Activated T-helper 1 cell treated with anti-CD3 and anti-CD28 coated beads, Interleukin-12 subunit alpha, Interleukin-12 subunit beta, Interleukin-2, Interleukin-4 antibody, amounts not matched to agents 30 ng/mL and 10 ng/mL and 1 ng/mL, durations not matched to agents 14 hours and 24 hours and 36 hours (primary cell): ENCODE results near the gene ERCC1. TPM values are rescaled to one million over a fixed set of nuclear protein-coding genes. Genes with fewer than 3 reads are reported as not detected.
A peak's percentile ranks its signal among the peaks of the same experiment; 100 is the strongest.

Experiments
- DNase-seq: peaks from one replicate; pipeline ENCODE4 v3.0.0; 2021; ENCODE audit warnings: low spot score
- H3K27ac Mint-ChIP-seq: one replicate; pipeline ENCODE4 v1.8.0; 2021; ENCODE audit warnings: mild to moderate bottlenecking, mixed read lengths
- H3K27me3 Mint-ChIP-seq: one replicate; pipeline ENCODE4 v1.8.0; 2022; ENCODE audit warnings: mild to moderate bottlenecking, moderate library complexity, mixed read lengths; ENCODE audit not compliant: insufficient read depth
- H3K36me3 Mint-ChIP-seq: one replicate; pipeline ENCODE4 v1.8.0; 2021; ENCODE audit warnings: low read depth, mixed read lengths
- H3K4me1 Mint-ChIP-seq: one replicate; pipeline ENCODE4 v1.8.0; 2021; ENCODE audit warnings: low read depth, mixed read lengths
- H3K4me3 Mint-ChIP-seq: one replicate; pipeline ENCODE4 v1.8.0; 2021; ENCODE audit warnings: mild to moderate bottlenecking, moderate library complexity, mixed read lengths
- H3K9me3 Mint-ChIP-seq: one replicate; pipeline ENCODE4 v1.8.0; 2021; ENCODE audit warnings: mixed read lengths
- intact Hi-C: fragments of 100-400 bp; cut with micrococcal nuclease; formaldehyde crosslinking; loops from one replicate; pipeline ENCODE4 v1.15.1; 2024
- total RNA-seq: library from RNA; stranded (reverse); gene quantifications from 2 replicates; pipeline ENCODE4 v1.2.3, GENCODE V29; 2022

ERCC1 gene
- total RNA-seq, 1 donor from 2014 or later: 143 TPM

- intact Hi-C loops: no loop called here
- Mint-ChIP-seq H3K36me3 (peaks cover 2% of the 10 kb centered on the region), H3K4me1 (peaks cover 37% of the 10 kb centered on the region), H3K4me3 (peak overlapping the region; percentile 67), H3K27ac (peak overlapping the region; percentile 68), H3K9me3 (no peaks in the 10 kb centered on the region), H3K27me3 (peaks cover 7% of the 10 kb centered on the region)
- DNase-seq: no peak
Measured at GRCh38 chr19:45448887-45449299, 25.2 kb upstream of the ERCC1 start.

GRCh38 chr19:45448425-45448756 is 24.7 kb upstream of the ERCC1 start:
- Mint-ChIP-seq H3K27me3 (peaks cover 4% of the 10 kb centered on the region), H3K36me3 (peaks cover 2% of the 10 kb centered on the region), H3K27ac (peak overlapping the region; percentile 42), H3K9me3 (no peaks in the 10 kb centered on the region), H3K4me3 (peak overlapping the region; percentile 45), H3K4me1 (peaks cover 42% of the 10 kb centered on the region)
- intact Hi-C loops: no loop called here
- no peak for DNase-seq

GRCh38 chr19:45446944-45447343 is 23.2 kb upstream of the ERCC1 start:
- Mint-ChIP-seq H3K4me1 (peaks cover 49% of the 10 kb centered on the region), H3K27me3 (peaks cover 4% of the 10 kb centered on the region), H3K36me3 (peaks cover 4% of the 10 kb centered on the region), H3K9me3 (no peaks in the 10 kb centered on the region), H3K4me3 (no peak overlapping the region), H3K27ac (no peak overlapping the region)
- intact Hi-C loops: no loop called here
- DNase-seq: no peak

GRCh38 chr19:45446295-45446694 is 22.6 kb upstream of the ERCC1 start:
- no peak for DNase-seq
- Mint-ChIP-seq H3K27ac (peak overlapping the region; percentile 55), H3K27me3 (peaks cover under 1% of the 10 kb centered on the region), H3K4me1 (peaks cover 42% of the 10 kb centered on the region), H3K36me3 (peaks cover 4% of the 10 kb centered on the region), H3K4me3 (no peak overlapping the region), H3K9me3 (no peaks in the 10 kb centered on the region)
- intact Hi-C loops: no loop called here

GRCh38 chr19:45445139-45445538 is 21.4 kb upstream of the ERCC1 start:
- intact Hi-C loops: no loop called here
- no peak for DNase-seq
- Mint-ChIP-seq H3K27ac (peak overlapping the region; percentile 63), H3K9me3 (no peaks in the 10 kb centered on the region), H3K4me3 (peak overlapping the region; percentile 30), H3K36me3 (peaks cover 4% of the 10 kb centered on the region), H3K27me3 (no peaks in the 10 kb centered on the region), H3K4me1 (peaks cover 46% of the 10 kb centered on the region)

- H3K4me1 Mint-ChIP-seq: peaks cover 41% of the 10 kb centered on the region
- H3K4me3 Mint-ChIP-seq: peak overlapping the region; percentile 37
- intact Hi-C loops: loop anchor here (5.0 kb wide), 1 partner anchor 37 kb away; the partner anchor contains the start of genes POLR1G and PPP1R13L
- no peaks in the 10 kb centered on the region for H3K9me3 Mint-ChIP-seq
- peak; percentile 78 for DNase-seq
- peak overlapping the region; percentile 63 for H3K27ac Mint-ChIP-seq
- H3K36me3 Mint-ChIP-seq: peaks cover 4% of the 10 kb centered on the region
- no peaks in the 10 kb centered on the region for H3K27me3 Mint-ChIP-seq
Measured at GRCh38 chr19:45444318-45445041, 20.8 kb upstream of the ERCC1 start.

GRCh38 chr19:45443462-45444317 is 20.0 kb upstream of the ERCC1 start:
- no peaks in the 10 kb centered on the region for H3K27me3 Mint-ChIP-seq
- no peaks in the 10 kb centered on the region for H3K9me3 Mint-ChIP-seq
- peak overlapping the region; percentile 88 for H3K27ac Mint-ChIP-seq
- DNase-seq: peak; percentile 43
- peaks cover 4% of the 10 kb centered on the region for H3K36me3 Mint-ChIP-seq
- peak overlapping the region; percentile 84 for H3K4me3 Mint-ChIP-seq
- H3K4me1 Mint-ChIP-seq: peaks cover 41% of the 10 kb centered on the region
- intact Hi-C loops: loop anchor here (1.0 to 5.0 kb wide), 3 partner anchors 35 to 73 kb away; partner anchors contain the start of genes ERCC2, POLR1G and PPP1R13L

GRCh38 chr19:45442778-45443461 is 19.2 kb upstream of the ERCC1 start:
- intact Hi-C loops: loop anchor here (1.0 to 5.0 kb wide), 3 partner anchors 35 to 73 kb away; partner anchors contain the start of genes ERCC2, POLR1G and PPP1R13L
- Mint-ChIP-seq H3K9me3 (no peaks in the 10 kb centered on the region), H3K4me1 (peaks cover 41% of the 10 kb centered on the region), H3K4me3 (peak overlapping the region; percentile 84), H3K27ac (peak overlapping the region; percentile 77), H3K36me3 (peaks cover 2% of the 10 kb centered on the region), H3K27me3 (no peaks in the 10 kb centered on the region)
- DNase-seq: no peak

GRCh38 chr19:45442408-45442777 is 18.7 kb upstream of the ERCC1 start:
- peak overlapping the region; percentile 68 for H3K4me3 Mint-ChIP-seq
- peaks cover 41% of the 10 kb centered on the region for H3K4me1 Mint-ChIP-seq
- peaks cover 2% of the 10 kb centered on the region for H3K36me3 Mint-ChIP-seq
- intact Hi-C loops: loop anchor here (5.0 kb wide), 1 partner anchor 35 kb away; the partner anchor contains the start of genes POLR1G and PPP1R13L
- no peak for DNase-seq
- peak overlapping the region; percentile 56 for H3K27ac Mint-ChIP-seq
- H3K27me3 Mint-ChIP-seq: no peaks in the 10 kb centered on the region
- H3K9me3 Mint-ChIP-seq: no peaks in the 10 kb centered on the region

- intact Hi-C loops: loop anchor here (5.0 kb wide), 1 partner anchor 34 kb away; the partner anchor contains the start of genes POLR1G and PPP1R13L
- peak overlapping the region; percentile 71 for H3K27ac Mint-ChIP-seq
Measured at GRCh38 chr19:45440873-45441654, 17.3 kb upstream of the ERCC1 start.

GRCh38 chr19:45440259-45440638 is 16.5 kb upstream of the ERCC1 start:
- Mint-ChIP-seq H3K9me3 (no peaks in the 10 kb centered on the region), H3K4me3 (peak overlapping the region; percentile 77), H3K27ac (peak overlapping the region; percentile 71), H3K27me3 (no peaks in the 10 kb centered on the region), H3K36me3 (peaks cover 2% of the 10 kb centered on the region), H3K4me1 (peaks cover 34% of the 10 kb centered on the region)
- intact Hi-C loops: loop anchor here (5.0 kb wide), 1 partner anchor 33 kb away; the partner anchor contains the start of genes POLR1G and PPP1R13L
- no peak for DNase-seq

More at GRCh38 chr19:45440873-45441654, 17.3 kb upstream of the ERCC1 start:
- Mint-ChIP-seq H3K36me3 (peaks cover 2% of the 10 kb centered on the region), H3K27me3 (no peaks in the 10 kb centered on the region), H3K4me3 (peak overlapping the region; percentile 77), H3K9me3 (no peaks in the 10 kb centered on the region), H3K4me1 (peaks cover 36% of the 10 kb centered on the region)
- DNase-seq: no peak
